ENCODE results near the gene SLC25A22. TPM values are rescaled to one million over a fixed set of nuclear protein-coding genes. Genes with fewer than 3 reads are reported as not detected.

Gene SLC25A22
- total and polyA plus RNA-seq, 10 of the 15 experiments (the other 5 are each of a cell fraction or from before 2014, with no cell fraction given): 0.27 to 27.0 (median 8.2) TPM

DNA sequence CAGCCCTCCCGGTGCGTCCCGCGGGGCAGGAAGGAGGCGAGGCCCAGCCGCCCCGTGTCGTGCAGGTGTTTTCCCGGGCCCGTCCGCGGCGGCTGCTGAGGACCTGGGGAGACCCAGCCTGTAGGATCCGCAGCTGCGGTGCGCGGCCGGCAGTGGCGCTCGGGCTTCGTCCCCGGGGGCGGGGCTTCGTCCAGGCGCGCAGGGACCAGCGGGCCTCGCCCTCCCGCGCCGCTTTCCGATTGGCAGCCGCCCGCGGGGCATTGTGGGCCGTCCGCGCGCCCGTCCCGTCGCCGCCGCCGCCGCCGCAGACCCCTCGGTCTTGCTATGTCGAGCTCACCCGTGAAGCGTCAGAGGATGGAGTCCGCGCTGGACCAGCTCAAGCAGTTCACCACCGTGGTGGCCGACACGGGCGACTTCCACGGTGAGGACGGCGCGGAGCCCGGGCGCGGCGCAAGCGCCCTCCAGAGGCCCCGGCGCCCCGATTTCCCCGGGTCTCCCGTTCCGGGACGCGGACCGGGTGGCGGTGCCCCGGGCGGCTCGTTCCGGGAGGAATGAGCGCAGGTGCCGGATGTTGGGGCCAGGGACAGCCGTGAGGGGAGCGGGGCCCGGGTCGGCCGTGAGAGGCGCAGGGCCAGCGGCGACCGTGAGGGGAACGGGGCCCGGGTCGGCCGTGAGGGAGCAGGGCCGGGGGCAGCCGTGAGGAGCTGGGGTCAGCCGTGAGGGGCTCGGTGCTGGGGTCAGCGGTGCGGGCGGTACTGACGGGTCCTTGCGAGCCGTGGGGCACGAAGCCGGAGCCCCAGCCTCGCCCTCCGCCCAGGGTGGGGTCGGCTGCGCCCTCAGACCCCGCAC is 50.7 kb downstream of the SLC25A22 start, which contains the start of gene TALDO1 (continued):
- no peak for TF ChIP-seq USF2 (IDR thresholded peaks at IDR 0.05; ENCODE audit: borderline replicate concordance, low read depth, low read length)
- TF ChIP-seq SIN3A (IDR thresholded peaks at IDR 0.05; ENCODE audit: low read depth, low read length): peak; percentile 56; the same call in 1 of the 2 replicates
- TF ChIP-seq ZNF274 (IDR thresholded peaks at IDR 0.05; ENCODE audit: insufficient read depth, insufficient read length): no peak
- TF ChIP-seq BCLAF1 (IDR thresholded peaks at IDR 0.05): no peak
- no peak for TF ChIP-seq IKZF2 (IDR thresholded peaks at IDR 0.05)
- no peak for TF ChIP-seq USF1 (IDR thresholded peaks at IDR 0.05; ENCODE audit: borderline replicate concordance, extremely low read length, insufficient read depth, low read depth, low read length)
- no peak for TF ChIP-seq PAX5 (IDR thresholded peaks at IDR 0.05; ENCODE audit: borderline replicate concordance, low read depth, low read length)
- no peak for TF ChIP-seq KAT2A (conservative IDR thresholded peaks at IDR 0.05; ENCODE audit: control insufficient read depth, low read depth, low read length)
- TF ChIP-seq ZNF24 (IDR thresholded peaks at IDR 0.05): 0 out of 2 replicates have a peak, but pooled peaks have one; percentile 17
- no peak for TF ChIP-seq E4F1 (IDR thresholded peaks at IDR 0.05; ENCODE audit: borderline replicate concordance, partially characterized antibody)
- TF ChIP-seq CBX5 (IDR thresholded peaks at IDR 0.05; ENCODE audit: low read depth): no peak
- no peak for TF ChIP-seq MTA2 (IDR thresholded peaks at IDR 0.05; ENCODE audit: low read depth)
- TF ChIP-seq CTCF (IDR thresholded peaks at IDR 0.05 in 2 of 3, conservative IDR thresholded peaks at IDR 0.05 in 1 of 3; ENCODE audit: control insufficient read depth in 2 of 3, extremely low read depth in 1 of 3, insufficient read depth in 1 of 3, low read depth in 3 of 3, low read length in 3 of 3): peak in 2 of 3 experiments; percentile 21 to 35; a peak in 2 of 6 replicates
- TF ChIP-seq, protein P1, sequence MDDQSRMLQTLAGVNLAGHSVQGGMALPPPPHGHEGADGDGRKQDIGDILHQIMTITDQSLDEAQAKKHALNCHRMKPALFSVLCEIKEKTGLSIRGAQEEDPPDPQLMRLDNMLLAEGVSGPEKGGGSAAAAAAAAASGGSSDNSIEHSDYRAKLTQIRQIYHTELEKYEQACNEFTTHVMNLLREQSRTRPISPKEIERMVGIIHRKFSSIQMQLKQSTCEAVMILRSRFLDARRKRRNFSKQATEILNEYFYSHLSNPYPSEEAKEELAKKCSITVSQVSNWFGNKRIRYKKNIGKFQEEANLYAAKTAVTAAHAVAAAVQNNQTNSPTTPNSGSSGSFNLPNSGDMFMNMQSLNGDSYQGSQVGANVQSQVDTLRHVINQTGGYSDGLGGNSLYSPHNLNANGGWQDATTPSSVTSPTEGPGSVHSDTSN (IDR thresholded peaks at IDR 0.05; ENCODE audit: insufficient replicate concordance, low read depth, low read length): peak; percentile 38
- TF ChIP-seq NFXL1 (IDR thresholded peaks at IDR 0.05; ENCODE audit: borderline replicate concordance): no peak
- TF ChIP-seq YBX1 (IDR thresholded peaks at IDR 0.05): no peak
- no peak for TF ChIP-seq WRNIP1 (IDR thresholded peaks at IDR 0.05; ENCODE audit: borderline replicate concordance, low read depth, low read length)
